Raji (cell line): ENCODE data around the gene AKT1S1.

Experiments
- POLR2A ChIP-seq: IDR thresholded peaks from 2 replicates; pipeline ENCODE4 v1.6.1; 2011; ENCODE audit warnings: low read depth, low read length, control low read depth; ENCODE audit not compliant: insufficient read depth

AKT1S1 gene

DNA sequence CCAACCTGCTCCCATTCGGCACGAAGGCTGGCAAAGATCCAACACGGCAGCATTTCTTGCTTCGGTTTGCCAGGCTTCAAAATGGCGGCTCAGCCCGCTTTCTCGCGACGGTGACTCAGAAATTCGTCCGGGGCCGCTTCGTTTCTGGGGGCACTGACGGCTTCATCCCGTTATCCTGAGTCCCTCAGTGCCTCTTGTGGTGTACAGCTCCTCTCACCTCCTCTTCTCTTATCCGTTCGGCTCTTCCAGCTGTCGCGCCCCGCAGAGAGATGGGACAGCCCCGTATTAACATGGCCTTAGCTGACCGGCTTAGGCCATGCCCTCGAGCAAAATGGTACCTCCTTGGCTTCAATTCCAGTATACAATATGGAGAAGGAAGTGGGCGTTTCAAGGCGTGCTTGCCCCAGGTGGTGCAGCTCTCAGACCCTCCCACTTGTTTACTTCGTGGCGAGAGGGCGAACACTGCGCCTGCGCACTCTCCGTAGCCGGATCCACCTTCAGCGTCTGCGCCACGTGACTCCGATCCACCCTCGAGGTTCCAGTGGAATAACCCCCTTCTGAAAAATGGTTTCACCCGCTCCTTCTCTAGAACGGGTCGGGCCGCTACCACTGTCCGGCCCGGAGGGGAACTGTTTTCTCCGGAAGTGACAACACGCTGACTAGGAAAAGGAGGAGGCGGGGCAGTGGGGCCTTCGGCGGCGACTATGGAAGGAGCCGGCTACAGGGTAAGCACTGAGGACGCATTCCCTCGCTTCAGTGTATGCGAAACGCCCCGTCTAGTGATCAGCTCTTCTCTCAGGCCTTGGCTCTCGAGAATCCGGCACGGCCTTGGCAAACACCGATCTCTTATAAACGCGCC lies at the start of gene AKT1S1, which contains the start of gene TBC1D17:
AKT1S1 (minus strand) TSS at position 336 of the 859 bp plus-strand sequence. CDS start 4,060 bp downstream, outside the sequence.
TBC1D17 (plus strand) TSS at position 683 of the 859 bp plus-strand sequence; CDS start at position 705, 22 bp downstream.
- TF ChIP-seq POLR2A = peak; percentile 77; the same call in 1 of the 2 replicates

DNA sequence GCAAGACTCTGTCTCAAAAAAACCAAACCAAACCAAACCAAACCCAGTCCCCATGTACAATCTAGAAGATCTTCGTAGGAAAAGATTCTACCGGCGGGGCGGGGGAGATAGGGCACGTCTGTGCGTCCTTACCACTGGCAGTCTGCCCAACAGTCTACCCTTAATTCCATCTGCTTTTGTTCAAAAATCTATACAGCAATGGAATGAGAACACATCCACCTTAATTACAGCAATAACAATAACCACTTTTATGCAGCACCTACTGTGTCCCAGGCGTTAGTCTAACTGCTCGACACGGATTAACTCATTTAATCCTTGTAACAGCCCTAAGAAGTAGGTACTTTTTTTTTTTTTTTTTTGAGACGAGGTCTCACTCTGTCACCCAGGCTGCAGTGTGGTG lies 49.4 kb upstream of the AKT1S1 start:
- TF ChIP-seq POLR2A = no peak

DNA sequence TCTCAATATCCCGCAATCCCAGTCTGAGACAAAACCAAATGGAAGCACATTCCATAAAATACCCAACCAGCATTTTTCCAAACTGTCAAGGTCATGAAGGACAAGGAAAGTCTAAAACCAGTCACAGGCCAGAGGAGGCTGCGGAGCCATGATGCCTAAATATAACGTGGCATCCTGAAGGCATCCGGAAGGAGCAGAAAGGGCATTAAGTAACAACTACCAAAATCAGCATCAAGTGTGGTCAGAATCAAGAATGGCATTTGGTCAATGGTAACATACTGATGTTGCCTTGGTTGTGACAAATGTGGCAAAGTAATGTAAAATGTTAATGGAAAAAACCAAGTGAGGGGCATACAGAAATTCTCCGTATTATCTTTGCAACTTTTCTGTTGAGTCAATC lies 48.3 kb upstream of the AKT1S1 start:
- TF ChIP-seq POLR2A = no peak

DNA sequence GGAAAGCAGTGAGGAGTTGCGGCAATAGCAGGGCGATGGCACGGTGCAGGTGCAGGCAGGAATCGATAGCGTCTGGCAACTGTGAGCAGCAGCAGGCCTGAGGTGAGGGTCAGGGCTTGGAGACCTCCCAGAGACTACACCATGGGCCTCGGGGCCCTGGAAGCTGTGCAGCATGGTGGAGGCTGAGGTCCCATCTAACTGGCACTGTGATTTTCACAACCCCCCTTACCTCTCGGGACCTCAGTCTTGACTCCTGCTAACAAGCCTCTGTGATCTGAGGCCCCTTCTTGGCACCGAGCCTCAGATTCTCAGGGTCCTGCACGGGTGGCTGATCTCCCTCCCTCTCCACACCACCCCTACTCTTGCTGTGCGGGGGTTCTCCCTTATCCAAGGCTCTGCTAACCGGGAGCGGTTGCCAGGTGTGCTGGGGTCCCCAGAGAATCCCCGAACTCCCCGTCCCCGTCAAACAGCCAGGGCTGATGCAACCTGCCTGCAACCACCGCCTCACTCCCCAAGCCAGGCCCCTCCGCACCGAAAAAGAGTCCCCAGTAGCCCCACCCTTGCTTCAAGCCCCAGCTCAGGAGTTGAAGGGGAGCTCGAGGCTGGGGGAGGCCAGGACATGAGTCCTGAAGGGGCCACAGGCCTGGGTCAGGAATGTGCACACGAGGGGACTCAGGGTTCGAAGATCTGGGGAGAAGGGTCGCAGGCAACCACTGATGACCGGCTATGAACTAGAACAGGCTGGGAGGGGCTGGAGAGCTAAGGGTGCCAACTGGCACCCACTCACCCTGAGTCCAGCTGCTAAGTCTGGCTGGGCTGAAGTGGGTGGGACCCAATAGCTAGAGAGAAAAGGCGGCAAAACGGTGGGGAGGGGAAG lies 47.1 kb upstream of the AKT1S1 start:
- no peak for TF ChIP-seq POLR2A

DNA sequence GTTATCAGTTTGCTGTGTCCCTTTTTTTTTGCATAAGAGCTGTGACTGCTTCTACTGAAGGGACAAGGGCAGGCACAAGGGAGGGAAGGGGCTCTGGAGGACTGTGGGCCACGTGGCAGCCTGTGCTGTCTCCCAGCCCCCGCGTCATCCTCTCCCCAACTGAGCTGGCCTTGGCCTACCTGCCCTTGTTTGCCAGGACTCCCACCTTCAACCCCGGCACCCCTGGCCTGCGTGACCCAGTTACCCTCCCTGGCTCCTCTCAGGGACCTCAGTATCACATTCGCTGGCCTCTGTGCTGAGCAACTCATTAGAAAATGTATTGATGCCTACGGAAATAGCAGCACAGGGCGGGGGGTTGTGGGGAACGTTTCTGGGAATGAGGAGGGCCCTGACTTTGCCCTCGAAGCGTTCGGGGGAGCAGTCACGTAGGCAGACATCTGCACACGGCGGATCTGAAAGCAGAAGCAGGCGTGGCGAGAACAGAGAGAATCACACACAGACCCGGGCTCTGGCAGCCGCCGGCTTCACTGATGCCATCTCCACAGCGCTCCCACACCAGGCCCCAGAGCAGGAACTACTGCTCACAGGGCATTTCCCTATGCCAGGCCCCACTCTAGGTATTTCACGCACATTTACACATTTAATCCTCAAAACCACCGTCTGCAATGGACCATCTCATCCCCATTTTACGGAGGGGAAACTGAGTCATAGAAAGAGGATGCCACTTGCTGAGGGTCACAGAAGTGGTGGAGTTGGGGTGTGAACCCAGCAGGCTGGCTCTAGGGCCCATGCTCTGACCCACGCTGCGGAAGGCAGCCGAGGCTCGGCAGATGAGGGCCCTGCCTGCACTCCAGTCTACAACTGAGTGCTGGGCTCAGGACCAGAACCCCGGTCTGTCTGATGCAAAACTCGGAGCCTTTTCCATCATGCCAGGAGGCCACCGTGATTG lies 46.2 kb upstream of the AKT1S1 start:
- no peak for TF ChIP-seq POLR2A

DNA sequence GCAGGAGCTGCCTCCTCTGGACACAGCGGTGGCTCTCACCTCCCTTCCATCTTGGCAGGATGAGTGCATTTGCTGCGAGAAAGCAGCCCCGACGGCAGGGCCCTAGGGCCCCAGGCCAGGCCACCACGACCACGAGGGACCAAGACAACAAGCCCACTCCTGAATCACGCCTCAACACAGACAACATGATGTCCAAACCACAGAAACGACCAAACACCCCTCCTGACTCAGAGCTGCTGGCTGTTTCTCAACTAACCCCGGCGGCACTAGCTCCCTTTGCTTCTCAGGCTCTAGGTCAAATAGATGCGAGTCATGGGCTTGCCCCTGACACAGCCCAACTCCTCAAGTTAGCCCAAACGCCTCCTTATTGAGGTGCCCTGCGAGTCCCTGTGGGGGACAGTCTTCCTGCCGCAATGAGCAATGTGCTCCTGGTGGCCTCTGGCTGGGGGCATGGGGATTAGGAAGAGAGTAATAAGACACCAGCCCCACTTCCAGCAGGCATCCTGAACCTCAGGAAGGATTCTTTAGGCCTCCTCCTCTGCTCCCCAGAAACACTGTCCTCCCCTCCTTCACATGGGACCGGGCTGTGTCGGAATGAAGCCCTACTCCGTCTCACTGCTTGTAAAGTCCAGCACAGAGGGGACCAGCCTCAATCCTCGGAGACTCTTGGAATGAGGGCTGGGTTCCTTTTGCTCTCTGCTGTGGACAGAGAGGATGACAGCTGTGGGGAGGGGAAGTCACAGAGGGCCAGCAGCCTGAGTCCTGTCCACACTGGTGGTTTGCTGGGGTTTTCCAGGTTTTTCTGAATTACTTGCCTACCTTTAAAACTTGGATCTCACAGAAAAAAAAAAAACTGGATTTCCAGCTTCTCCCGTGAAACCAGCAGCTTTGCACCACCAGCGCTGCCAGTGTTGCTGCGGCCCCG lies 45.0 kb upstream of the AKT1S1 start:
- no peak for TF ChIP-seq POLR2A

DNA sequence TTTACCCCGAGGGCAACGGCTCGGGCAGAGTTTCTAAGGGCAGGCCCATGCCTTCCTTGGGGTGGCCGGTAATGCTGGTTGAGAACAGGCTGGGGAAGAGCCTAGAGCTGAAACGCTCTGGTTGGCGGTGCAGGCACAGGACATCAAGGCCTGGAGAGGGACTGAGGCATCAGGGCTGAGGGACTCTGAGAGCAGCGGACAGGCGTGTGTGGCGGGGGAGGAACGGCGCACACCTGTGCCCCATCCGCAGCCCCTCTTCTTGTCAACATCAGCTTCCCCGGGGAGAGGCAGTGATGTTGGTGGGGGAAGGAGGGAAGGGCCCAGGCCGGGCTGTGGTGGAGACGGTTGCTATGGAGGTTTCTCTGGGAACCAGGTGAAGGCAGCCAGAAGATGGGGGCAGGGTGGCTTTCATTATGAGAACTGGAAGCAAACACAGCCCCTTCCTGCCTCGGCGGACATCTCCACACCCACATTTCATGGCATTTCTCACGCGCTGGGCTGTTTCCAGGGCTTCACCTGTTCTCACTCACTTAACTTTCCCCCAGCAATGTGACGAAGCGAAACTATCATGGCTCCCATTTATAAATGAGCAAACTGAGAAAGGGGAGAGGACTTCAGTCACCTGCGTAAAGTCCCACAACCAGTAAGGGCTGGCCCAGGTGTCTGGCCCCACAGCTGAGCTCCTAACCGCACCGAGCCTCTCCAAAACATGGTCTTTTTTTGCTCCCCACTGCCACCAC lies 43.6 kb upstream of the AKT1S1 start:
- no peak for TF ChIP-seq POLR2A

DNA sequence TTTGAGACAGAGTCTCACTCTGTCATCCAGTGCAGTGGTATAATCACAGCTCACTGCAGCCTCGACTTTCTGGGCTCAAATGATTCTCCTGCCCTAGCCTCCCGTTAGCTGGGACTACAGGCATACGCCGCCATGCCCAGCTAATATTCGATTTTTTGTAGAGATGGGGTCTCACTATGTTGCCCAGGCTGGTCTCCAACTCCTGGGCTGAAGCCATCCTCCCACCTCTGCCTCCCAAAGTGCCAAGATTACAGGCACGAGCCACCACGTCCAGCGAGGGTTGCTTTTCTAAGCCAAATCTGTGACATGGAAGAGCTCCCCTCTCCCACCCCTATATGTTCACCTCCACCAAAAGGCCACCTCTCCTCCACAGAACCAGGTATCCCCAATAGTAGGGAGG lies 40.9 kb upstream of the AKT1S1 start:
- TF ChIP-seq POLR2A = no peak

DNA sequence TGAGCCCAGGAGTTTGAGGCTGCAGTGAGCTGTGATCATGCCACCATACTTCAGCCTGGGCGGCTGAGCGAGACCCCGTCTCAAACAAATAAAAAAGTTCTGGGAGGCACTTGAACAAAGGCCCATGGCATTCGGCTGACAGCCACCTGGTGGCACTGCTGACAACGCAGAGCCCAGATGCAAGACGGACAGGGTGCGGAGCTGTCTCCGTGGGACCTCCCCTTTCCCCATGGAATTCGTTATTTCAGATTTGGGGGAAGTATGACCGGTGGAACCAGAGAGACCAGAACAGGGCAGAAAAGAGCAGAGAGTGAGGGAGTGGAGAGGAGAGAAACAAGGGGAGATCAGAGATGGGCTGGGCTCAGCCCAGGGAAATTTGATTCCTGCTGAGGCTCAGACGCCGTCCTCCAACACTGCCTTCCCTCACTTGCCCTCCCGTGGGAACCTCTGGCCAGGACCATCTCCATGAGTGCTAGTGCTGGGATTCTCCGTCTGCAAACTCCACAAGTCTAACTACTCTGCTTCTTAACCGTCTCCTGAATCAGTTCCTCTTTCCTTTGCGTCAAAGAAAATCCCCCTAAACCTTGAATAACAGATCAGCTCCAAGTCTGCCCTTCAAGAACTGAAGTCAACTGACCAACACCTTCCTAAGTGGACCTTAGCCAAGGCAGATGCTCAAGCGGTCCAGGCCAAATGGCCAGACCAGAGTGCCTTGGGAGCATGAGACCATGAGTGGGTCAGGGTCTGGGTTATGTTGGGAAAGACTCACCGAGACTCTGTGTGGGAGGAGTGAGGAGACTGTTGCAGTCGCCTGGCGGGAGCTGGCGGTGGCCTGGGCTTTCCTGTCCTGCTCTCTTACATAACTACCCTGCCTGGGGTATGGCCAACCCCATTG lies 39.9 kb upstream of the AKT1S1 start:
- TF ChIP-seq POLR2A = no peak

DNA sequence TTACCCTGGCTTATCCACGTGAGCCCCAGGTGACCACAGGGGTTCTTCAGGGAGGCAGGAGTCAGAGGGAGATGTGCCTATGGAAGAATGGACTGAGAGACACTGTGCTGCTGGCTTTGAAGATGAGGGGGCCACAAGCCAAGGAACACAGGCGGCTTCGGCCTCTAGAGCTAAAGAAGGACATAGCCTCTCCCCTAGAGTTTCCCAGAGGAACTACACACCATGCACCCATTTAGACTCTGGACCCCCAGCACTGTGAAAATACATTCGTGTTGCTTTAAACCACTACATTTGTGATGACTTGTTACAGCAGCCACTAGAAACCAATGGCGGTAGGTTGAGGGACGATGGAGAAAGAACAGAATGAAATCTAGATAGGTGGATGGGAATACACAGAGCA lies 38.1 kb upstream of the AKT1S1 start:
- TF ChIP-seq POLR2A = no peak

DNA sequence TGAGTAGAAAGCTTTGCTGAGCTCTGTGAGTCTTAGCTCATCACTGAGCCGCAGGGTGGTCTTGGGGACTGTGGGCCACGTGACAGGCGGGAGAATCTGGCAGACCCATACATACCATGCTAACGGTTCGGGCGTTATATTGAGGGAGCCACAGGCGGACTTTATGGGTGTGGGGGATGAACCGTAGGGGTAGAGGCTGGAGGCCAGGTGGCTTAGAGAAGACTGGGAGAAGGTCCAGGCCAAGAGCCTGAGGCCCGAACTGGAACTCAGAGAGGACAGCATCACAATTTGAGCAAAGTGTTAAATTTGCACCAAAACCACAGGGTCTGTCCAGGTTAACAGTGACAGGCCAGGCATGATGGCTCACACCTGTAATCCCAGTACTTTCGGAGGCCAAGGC lies 36.6 kb upstream of the AKT1S1 start:
- TF ChIP-seq POLR2A = no peak
